Duodenal mucosa (tissue), 2 donors: Measurements from ENCODE around the gene PDE6H.

Source experiments
- H3K27ac ChIP-seq: one replicate; pipeline ENCODE4 v1.7.0; 2013; ENCODE audit warnings: low read depth, low read length
- H3K27me3 ChIP-seq, 2 donors: one replicate each; pipeline ENCODE4 v1.7.0; 2013; ENCODE audit warnings: low read length in 2 of 2, control low read depth in 1 of 2; ENCODE audit not compliant: insufficient read depth in 2 of 2, control insufficient read depth in 1 of 2
- H3K36me3 ChIP-seq, 2 donors: one replicate each; pipeline ENCODE4 v1.7.0; 2013; ENCODE audit warnings: low read length in 2 of 2, control low read depth in 1 of 2; ENCODE audit not compliant: insufficient read depth in 2 of 2, control insufficient read depth in 1 of 2
- H3K4me1 ChIP-seq, 2 donors: one replicate each; pipeline ENCODE4 v1.7.0; 2013; ENCODE audit warnings: low read length in 2 of 2, control low read depth in 1 of 2; ENCODE audit not compliant: insufficient read depth in 2 of 2, control insufficient read depth in 1 of 2
- H3K4me3 ChIP-seq, 2 donors: one replicate each; pipeline ENCODE4 v1.7.0; 2013; ENCODE audit warnings: low read length in 2 of 2, low read depth in 1 of 2
- H3K9ac ChIP-seq, 2 donors: one replicate each; pipeline ENCODE4 v1.7.0; 2013; ENCODE audit warnings: low read length in 2 of 2, low read depth in 1 of 2
- H3K9me3 ChIP-seq, 2 donors: one replicate each; pipeline ENCODE4 v1.7.0; 2013; ENCODE audit warnings: low read length in 2 of 2, control low read depth in 1 of 2; ENCODE audit not compliant: control insufficient read depth in 1 of 2

PDE6H gene

GRCh38 chr12:14958361-14959125 lies 14.3 kb upstream of the PDE6H start:
- Histone ChIP-seq H3K4me3 (peak overlapping the region; percentile 74 to 76), H3K36me3 (no peaks in the 10 kb centered on the region), H3K9me3 (no peaks in the 10 kb centered on the region), H3K27ac (peak overlapping the region; percentile 45), H3K9ac (peak overlapping the region in 1 of 2 donors; percentile 58), H3K4me1 (peaks cover 15 to 19% of the 10 kb centered on the region in 2 donors), H3K27me3 (no peaks in the 10 kb centered on the region)

- H3K4me3 ChIP-seq = peak overlapping the region; percentile 74 to 76
Measured at GRCh38 chr12:14959126-14959440, 13.8 kb upstream of the PDE6H start.

GRCh38 chr12:14959463-14959862 lies 13.4 kb upstream of the PDE6H start:
- Histone ChIP-seq H3K27ac (peak overlapping the region; percentile 45), H3K9ac (peak overlapping the region; percentile 39 to 58), H3K4me1 (peaks cover 10 to 14% of the 10 kb centered on the region in 2 donors)

More at GRCh38 chr12:14959126-14959440, 13.8 kb upstream of the PDE6H start:
- Histone ChIP-seq H3K27me3 (no peaks in the 10 kb centered on the region), H3K4me1 (peaks cover 14% of the 10 kb centered on the region in 2 donors), H3K36me3 (no peaks in the 10 kb centered on the region), H3K9ac (peak overlapping the region; percentile 39 to 58), H3K9me3 (no peaks in the 10 kb centered on the region), H3K27ac (peak overlapping the region; percentile 45)

GRCh38 chr12:14959916-14960496 lies 12.8 kb upstream of the PDE6H start:
- Histone ChIP-seq H3K4me1 (peaks cover 8 to 14% of the 10 kb centered on the region in 2 donors), H3K36me3 (no peaks in the 10 kb centered on the region), H3K27me3 (no peaks in the 10 kb centered on the region), H3K9ac (peak overlapping the region; percentile 39 to 58), H3K27ac (peak overlapping the region; percentile 50), H3K9me3 (no peaks in the 10 kb centered on the region), H3K4me3 (peak overlapping the region; percentile 74 to 76)

More at GRCh38 chr12:14959463-14959862, 13.4 kb upstream of the PDE6H start:
- Histone ChIP-seq H3K36me3 (no peaks in the 10 kb centered on the region), H3K4me3 (peak overlapping the region; percentile 74 to 76), H3K9me3 (no peaks in the 10 kb centered on the region), H3K27me3 (no peaks in the 10 kb centered on the region)

GRCh38 chr12:14960548-14961465 lies 12.0 kb upstream of the PDE6H start:
- Histone ChIP-seq H3K27ac (peak overlapping the region; percentile 37), H3K4me3 (peak overlapping the region; percentile 74 to 76), H3K9ac (peak overlapping the region; percentile 55 to 59), H3K27me3 (no peaks in the 10 kb centered on the region), H3K4me1 (peaks cover 6 to 14% of the 10 kb centered on the region in 2 donors), H3K9me3 (no peaks in the 10 kb centered on the region), H3K36me3 (no peaks in the 10 kb centered on the region)

- Histone ChIP-seq H3K4me3 (peak within 1 kb of the TSS; percentile 74 to 76), H3K9ac (peak within 1 kb of the TSS; percentile 55 to 59), H3K27me3 (no peaks in the 10 kb centered on the region), H3K9me3 (no peaks in the 10 kb centered on the region), H3K36me3 (no peaks in the 10 kb centered on the region), H3K27ac (peak within 1 kb of the TSS; percentile 37), H3K4me1 (peaks cover 6 to 12% of the 10 kb centered on the region in 2 donors)
Measured at GRCh38 chr12:14961466-14962152, 11.2 kb upstream of the PDE6H start, which contains the start of gene ARHGDIB. TSS of gene ARHGDIB (minus strand) at chr12:14961601. CDS start at chr12:14950712, 10,889 bp downstream.

GRCh38 chr12:14962153-14962539 lies 10.7 kb upstream of the PDE6H start:
- peaks cover 6% of the 10 kb centered on the region in 2 donors for H3K4me1 ChIP-seq
- H3K4me3 ChIP-seq = peak overlapping the region; percentile 74 to 76
- H3K27me3 ChIP-seq = no peaks in the 10 kb centered on the region
- H3K9ac ChIP-seq = peak overlapping the region in 1 of 2 donors; percentile 59
- H3K27ac ChIP-seq = peak overlapping the region; percentile 37
- H3K36me3 ChIP-seq = no peaks in the 10 kb centered on the region
- H3K9me3 ChIP-seq = no peaks in the 10 kb centered on the region

- Histone ChIP-seq H3K4me1 (peaks cover 0 to 6% of the 10 kb centered on the region in 2 donors), H3K36me3 (no peaks in the 10 kb centered on the region), H3K9ac (no peak overlapping the region), H3K9me3 (no peaks in the 10 kb centered on the region), H3K4me3 (no peak overlapping the region), H3K27ac (no peak overlapping the region), H3K27me3 (no peaks in the 10 kb centered on the region)
Measured at GRCh38 chr12:14962797-14963196, 10.0 kb upstream of the PDE6H start.

- peaks cover 0 to 6% of the 10 kb centered on the region in 2 donors for H3K4me1 ChIP-seq
- no peak overlapping the region for H3K9ac ChIP-seq
- H3K4me3 ChIP-seq = no peak overlapping the region
- no peaks in the 10 kb centered on the region for H3K27me3 ChIP-seq
- no peaks in the 10 kb centered on the region for H3K36me3 ChIP-seq
- no peaks in the 10 kb centered on the region for H3K9me3 ChIP-seq
- no peak overlapping the region for H3K27ac ChIP-seq
Measured at GRCh38 chr12:14963520-14963919, 9.3 kb upstream of the PDE6H start.
